Activated CD4-positive, alpha-beta T cell treated with anti-CD3 and anti-CD28 coated beads, Interleukin-2, amount 50 U/mL, for 48 hours (primary cell): Measurements from ENCODE around the gene FHL2.

Experiments
- DNase-seq, 2 experiments: peaks; one replicate each; pipeline ENCODE4 v3.0.0-alpha.2; 2020

The FHL2 gene

DNA sequence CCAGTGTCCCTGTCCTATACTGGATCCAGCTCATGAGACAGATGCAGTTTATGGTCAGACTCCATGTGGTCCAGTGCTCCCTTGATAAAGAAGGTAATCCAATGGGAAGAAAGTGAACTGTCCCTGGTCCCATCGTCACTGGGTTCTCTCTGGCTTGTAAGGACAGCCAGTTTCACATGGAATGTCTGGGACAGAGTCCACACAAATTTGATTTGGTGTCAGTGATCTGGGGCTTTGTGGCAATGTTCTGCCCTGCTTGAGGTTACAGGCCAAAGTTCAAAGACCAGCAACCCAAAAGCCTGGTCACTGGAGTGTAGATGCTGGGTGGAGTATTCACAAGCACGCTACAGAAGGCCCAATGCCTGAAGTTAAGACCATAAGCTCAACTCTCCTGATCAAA lies 22.2 kb upstream of the FHL2 start:
- no peak for DNase-seq

DNA sequence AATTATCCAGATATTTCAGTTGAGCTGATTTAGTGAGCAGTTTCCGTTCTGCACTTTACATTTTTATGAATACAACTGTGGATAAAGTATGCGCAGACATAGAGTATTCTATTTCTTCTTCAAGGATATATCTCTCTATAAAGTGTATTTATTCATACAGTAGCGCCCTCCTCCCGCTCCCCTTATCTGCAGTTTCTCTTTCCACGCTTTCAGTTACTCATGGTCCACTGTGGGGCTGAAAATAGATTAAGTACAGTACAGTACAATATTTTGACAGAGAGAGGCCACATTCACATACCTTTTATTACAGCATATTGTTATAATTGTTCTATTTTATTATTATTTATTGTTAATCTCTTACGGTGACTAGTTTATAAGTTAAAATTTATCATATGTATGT lies 19.7 kb upstream of the FHL2 start:
- no peak for DNase-seq

DNA sequence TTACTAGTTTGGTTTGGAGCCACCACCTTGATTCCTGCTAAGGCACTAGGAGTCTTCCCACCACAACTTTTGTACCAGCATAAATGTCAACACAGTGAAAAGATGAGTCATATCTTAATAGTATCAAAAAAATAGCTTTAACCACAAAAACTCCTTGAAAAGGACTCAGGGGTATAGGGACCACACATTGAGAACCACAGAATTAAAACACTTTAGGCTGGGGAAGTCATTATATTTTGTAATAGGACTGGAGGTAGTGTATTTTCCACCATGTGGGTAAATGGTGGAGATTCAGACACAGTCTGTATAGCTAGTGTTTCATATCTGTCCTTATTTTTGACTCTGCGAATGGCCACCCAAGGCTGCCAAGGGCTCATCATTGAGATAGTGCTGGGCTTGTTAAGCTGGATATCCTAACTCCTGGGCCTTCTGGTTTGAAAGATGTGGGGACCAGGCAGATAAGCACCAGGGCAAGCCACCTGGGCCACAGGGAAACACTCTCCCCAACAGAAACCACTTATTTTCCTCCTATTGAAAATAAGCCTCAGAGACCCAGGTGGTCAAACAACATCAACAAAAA lies 19.1 kb upstream of the FHL2 start:
- no peak for DNase-seq

DNA sequence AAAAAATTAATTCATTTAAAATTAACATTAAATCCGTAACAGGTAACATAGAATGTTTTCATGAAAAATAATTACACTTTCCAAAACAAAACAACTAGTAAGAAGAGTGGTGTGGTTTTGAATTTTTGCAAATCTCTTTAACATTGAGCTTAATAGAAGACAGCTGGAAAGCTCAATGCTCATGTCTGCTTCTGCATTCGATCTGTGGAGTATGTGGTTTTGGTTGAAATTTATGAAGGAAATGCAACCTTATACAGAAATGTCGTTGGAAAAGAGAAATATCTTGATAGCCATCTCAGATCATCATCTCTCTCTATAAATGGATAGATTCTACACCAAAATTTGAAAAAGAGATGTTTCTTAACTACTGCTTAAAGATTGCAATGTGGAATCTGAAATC lies 17.3 kb upstream of the FHL2 start:
- DNase-seq, result no peak

DNA sequence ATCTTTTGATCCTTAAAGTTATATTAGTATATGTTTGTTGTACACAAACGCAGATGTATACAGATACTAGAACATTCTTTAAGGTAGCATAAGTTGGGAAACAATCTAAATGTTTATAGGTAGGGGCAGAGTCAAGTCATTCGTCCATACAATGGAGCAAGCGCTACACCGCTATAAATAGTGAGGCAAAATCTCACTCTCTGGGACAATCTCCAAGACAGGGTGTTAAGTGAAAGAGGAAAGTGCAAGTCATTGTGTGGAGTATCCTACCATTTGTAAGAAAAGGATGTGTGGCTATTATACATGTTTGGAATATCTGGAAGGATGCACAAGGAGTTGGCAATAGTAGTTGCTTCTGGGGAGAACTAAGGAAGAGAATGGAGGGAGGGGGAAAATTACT lies 16.2 kb upstream of the FHL2 start:
- no peak for DNase-seq

DNA sequence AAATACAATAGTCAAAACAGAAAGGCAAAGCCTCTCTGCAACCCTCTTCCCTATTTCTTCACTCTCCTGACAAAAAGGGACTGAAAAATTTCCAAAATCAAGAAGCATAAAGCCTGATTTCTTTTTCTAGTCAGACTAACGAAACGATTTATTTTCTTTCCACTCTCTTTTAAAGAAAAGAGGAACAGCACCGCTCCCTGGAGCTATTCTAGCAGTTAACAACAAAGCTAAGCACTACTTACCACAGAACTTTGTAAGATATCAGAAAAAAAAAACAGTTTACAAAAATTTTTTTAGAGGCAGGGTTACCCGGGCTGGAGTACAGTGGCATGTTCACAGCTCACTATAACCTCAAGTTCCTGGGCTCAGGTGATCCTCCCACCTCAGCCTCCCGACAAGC lies 14.4 kb upstream of the FHL2 start:
- no peak for DNase-seq

DNA sequence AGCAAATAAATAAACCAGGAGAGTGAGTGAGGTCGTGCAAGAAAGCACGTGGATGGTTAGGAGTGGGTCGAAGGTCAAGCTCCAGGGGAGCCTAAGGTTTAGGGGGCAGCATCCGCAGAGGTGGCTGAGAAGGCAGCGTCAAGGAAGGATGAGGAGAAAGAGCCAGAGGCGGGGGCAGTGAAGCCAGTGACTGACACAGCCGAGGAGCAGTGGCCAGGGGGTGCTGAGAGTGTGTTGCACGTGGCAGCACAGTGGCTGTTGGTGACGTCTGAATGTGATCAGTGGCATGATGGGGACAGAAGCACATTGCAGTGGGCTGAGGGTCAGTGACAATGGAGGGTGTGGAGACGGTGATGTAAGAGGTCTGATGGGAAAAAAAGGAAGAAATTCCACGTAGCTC lies 13.7 kb upstream of the FHL2 start:
- no peak for DNase-seq

DNA sequence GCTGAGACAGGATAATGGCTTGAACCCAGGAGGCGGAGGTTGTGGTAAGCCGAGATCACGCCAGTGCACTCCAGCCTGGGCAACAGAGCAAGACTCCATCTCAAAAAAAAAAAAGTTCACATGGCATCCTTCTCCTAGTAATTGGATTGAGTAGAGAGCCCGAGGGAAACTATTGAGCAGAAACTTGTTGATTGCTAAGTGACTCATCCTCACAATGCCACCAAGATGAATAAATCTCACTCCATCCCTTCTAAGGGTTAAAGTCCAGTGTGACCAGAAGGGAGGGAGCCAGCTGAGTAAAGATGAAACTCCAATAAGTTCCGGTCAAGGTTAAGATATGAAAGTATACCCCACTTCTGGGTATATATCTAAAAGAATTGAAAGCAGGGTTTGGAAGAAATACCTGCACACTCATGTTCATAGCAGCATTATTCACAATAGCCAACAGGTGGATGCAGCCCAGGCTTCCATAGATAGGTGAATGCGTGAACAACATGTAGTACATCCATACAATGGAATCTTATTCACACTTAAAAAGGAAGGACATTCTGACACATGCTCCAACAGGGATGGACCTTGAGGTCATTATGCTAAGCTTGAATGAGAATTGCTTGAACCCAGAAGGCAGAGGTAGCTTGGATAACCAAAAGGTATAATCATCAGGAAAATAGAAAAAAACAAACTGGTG lies 13.0 kb upstream of the FHL2 start:
- DNase-seq, result no peak

DNA sequence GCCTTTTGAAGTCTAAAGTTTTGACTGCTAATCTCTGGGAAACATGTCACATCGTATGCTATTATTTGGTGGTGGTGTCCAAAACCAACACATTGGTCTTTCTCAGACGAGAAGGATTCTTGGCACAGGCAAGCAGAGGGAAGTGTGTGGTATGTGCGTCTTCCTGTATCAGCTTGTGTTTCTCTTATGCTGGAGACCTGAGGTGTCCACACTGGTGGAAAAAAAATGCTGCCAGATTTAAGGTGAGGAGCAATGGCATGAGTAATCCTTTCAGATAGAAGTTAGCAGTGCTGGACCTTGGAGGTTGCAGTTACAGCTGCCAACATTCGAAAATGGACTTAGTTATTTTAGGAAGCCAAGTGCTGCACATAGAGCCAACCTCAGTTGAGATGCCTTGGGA lies 11.7 kb upstream of the FHL2 start:
- no peak for DNase-seq

DNA sequence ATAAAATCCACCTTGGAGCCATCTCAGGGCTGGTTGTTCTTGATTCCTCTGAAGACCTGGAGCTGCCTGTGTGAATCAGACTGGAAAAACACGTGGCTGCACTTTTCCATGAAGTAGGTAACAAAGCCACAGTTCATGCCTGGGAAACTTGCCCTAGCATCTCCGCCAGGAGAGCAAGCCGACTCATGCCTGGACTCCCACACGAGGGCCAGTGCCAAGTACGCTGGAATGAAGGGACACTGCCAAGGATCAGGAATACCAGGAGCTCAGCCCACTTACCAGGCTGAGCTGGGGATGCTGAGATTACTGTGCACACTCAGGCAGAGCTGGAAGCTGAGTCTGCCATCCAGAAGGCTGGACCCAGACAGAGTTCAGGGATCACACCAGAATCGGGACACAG lies 10.9 kb upstream of the FHL2 start:
- DNase-seq, result no peak

DNA sequence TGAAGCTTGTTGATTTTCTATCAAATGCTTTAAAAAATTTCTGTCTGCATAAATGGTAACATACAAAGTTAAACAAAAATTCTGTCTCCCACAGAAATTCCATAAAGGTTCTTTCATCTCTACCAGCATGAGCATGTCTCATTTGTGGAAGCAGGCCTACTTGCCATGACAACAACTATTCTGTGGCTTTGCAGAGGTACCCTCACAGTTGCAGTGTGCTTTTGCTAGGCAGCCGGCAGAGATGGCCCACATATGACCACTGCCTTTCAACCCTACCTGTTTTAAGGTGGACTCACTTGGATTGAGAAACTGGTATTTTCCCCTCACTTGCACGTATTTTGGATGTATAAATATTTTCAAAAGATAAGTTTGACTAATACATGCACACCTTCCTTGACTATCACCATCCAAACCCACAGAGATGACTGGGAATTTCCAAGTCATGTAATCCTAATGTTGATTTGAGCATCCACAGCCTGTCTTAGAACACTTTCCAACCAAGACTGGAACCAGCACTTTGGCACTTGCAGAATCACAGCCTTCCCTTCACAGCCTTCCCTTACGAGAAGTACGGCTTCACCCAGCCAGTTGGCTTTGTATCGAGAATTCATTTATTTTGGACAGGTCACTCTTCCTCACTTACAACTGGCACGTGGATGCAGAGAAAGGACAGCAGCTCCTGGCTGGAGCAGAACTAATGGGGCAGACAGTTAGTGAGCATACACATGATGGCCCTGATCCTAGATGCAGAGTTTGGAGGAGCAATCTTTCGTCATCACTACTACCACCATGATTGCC lies 9.3 kb upstream of the FHL2 start:
- DNase-seq, result no peak

DNA sequence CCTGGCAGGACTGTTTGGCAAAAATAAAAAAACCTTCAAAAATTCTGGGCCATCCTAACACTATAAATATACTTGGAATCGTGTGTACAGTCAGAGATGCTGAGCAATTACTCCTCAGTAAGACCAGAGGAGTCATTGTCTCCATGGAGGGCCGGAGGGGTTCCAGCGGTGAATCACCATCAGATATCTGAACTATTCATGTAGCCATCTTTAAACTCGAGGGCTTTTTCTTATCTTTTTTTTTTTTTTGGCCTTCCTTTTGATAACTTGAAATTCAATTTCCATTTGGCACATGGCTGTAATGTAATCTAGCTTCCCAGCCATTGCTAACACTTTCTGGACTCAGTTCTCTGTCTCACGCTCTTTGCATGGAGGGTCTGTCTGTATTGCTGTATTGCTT lies 7.4 kb upstream of the FHL2 start:
- no peak for DNase-seq

DNA sequence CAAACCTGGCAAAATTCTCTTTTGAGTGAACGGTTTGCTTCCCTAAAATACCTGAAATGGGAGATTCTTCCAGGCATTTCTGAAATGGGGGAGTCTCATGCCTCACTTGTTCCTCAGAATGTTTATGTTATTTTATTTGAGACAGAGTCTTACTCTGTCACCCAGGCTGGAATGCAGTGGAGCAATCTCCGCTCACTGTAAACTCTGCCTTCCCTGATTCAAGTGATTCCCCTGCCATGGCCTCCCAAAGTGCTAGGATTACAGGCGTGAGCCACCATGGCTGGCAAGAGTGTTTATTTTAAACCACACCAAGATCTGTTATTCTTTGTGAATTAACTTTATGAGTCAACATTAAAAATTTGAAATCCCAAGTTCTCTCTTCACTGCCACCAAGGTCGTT lies 6.4 kb upstream of the FHL2 start:
- DNase-seq, result no peak

DNA sequence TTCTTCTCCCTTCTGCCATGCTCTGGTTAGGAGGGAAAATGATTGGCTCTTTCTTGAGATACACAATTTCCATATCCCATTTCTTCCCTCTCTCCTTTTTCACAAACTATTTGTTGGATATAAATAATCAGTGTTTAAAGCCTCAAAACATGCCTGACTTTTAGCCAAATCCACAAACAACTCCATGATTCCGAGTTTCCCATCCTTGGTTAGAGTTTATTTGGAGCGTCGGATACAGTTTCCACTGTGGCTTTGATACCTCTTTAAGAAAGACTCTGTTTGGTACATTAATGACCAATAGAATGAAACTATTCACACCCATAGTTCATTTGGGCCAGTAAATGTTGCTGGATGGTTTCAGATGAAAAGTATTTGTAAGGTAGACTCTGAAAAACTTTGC lies 5.9 kb upstream of the FHL2 start:
- no peak for DNase-seq

DNA sequence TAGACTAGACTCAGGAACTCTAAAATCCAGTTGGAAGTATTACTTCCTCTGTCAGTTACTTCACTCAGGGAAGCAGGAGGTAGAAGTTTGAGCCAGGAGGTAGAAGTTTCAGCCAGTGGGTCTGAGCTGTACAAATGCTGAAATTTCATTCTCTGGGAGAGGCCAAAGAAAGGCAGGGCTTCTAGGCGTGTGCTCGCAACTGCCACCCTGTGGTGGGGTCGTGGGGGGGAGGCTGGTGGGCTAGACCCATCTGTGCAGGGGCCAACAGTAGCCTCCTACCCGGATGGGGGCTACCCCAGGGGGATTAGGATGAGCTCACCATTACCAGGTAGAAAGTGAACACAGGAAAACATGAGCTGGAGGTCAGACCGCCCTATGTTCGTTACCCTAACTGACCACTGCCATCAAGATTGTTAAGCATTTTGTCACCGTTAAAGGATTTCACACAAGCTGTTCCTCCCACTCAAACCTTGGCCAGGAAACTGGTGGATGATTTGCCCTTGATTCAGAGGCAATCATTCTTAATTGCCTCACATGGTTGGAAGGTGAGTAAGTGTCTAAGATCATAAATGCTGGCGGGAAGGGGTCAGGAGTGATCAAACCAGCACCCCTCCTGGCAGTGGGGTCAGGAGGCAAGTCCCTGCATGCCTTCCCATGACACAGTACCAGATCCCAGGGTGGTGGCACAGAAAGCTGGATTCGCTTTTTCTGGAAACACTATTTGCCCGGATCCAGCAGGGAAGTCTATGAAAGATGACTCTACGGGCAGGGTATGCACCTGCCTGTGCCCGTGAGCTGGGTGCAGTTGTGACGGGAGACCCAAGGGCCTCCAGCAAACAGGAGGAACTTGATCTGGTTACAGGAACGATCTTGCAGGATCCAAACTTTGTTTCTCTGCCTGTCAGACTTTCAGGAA lies 5.2 kb upstream of the FHL2 start:
- no peak for DNase-seq

DNA sequence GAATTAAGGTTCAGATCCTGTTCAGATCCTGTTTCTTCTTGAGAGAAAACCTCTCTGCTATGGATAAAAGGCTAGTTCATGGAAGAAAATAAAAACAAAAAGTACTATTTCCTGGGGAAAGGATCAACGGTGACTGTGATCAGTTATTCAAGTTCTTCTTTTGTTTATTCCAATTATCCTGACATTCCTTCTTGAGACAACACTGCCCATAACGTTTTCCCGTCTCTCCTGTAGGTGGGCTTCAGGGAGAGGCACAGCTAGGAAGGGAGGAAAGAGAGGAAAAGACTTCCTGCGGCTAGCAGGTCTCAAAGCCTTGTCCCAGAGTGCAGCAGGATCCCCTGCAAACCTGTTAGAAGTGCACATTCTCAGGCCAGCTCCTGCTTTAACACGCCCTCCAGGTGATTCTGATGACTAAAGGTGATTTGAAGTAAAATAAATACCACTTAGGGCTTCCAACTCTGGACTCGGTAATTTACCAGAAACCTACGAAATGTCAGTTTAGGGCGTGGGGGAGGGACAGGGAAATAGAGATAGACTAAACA lies 4.5 kb upstream of the FHL2 start:
- DNase-seq, result no peak

DNA sequence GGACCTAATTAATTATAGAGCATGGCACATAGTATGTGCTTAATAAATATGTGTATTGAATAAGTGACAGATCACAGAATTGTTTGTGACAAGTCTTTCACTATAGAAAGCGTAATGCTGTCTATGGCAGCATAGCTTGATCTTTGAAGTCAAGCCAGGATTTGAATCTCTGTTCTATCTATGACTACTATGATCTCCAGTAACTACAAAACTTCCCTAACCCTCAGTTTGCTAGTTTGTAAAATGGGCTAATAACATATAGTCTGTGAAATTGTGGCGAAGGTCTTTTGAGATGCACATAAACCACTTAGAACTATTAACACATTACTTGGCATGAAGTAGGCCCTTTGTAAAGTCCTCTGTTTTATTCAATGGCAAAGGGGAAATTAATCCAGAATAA lies 4.0 kb upstream of the FHL2 start:
- DNase-seq, result no peak

DNA sequence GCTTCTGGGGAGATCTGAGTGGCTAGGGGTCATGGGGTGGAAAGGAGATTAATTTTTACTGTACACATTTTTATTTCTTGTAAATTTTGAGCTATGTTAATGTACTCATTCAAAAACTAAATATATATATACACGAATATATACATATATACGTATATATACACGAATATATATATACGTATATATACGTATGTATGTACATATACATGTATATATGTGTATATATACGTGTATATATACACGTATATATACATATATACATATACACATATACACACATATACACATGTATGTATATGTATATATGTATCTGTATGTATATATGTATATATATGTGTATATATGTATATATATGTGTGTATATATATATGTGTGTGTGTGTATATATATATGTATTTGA lies 3.0 kb upstream of the FHL2 start:
- DNase-seq, result no peak

DNA sequence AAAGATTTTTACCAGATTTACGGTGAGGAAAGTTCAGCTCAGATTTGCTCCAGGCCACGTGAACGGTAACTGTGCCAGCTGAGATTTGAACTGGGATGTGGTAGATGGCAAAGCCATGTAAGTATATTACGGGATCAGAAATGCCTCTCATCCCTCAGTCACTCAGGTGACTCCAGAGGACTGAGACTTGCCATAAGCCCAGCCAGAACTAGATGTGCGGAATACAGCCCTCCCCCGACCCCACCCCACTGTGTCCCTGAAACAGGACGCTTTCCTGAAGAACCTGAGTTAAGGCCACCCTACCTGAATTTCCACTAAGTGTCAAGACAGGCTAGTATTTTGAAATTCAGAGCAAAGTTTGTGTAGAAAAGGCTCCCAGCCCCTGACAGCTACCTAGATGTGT lies 1.3 kb upstream of the FHL2 start:
- no peak for DNase-seq

DNA sequence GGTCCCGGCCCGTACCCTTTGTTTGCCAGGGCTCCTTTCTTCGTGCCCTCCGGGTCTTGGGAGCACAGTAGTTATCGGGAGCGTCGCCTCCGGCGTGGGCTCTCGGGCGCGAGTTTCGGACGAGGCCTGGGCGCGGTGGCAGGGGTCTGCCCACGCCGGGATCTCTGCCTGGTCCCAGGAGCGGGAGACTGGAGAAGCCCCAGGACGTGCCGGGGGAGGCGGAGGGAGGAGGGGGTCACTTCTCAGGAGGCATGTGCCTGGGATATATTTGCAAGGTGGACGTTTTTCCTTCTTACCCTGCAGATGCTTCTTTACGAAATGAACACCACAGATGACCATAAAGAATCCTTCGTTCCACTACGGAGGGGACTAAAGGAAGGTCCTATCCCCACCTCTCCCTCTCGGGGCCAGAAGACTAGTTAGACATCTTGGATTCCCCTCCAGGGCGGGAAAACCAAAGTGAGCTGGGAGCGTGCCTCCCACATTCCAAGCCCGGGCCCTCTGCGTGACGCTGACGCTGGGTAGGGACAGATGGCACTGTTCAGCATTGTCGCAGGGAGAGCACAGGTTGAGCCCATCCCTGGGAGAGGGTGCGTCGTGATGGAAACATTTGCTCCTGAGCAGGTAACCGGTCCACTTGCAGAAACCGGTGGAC lies 483 bp upstream of the FHL2 start:
- DNase-seq, result no peak

DNA sequence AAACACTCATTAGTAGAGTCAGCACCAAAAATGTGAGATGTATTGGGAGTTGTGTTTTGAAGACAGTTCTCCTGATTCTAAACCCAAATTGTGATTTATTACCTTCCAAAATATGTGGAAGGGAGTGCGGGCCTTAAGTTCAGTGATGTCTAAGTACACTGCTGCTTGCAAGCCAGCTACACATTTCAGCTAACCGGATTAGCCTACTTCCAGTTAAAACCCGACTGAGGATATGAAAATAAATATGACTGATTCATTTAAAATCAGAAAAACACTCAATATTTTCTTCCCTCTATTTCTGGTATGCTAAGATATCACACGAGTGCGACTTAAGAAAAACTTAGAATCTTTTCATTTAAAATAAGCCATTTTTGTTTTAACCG lies 907 bp downstream of the FHL2 start:
- no peak for DNase-seq

DNA sequence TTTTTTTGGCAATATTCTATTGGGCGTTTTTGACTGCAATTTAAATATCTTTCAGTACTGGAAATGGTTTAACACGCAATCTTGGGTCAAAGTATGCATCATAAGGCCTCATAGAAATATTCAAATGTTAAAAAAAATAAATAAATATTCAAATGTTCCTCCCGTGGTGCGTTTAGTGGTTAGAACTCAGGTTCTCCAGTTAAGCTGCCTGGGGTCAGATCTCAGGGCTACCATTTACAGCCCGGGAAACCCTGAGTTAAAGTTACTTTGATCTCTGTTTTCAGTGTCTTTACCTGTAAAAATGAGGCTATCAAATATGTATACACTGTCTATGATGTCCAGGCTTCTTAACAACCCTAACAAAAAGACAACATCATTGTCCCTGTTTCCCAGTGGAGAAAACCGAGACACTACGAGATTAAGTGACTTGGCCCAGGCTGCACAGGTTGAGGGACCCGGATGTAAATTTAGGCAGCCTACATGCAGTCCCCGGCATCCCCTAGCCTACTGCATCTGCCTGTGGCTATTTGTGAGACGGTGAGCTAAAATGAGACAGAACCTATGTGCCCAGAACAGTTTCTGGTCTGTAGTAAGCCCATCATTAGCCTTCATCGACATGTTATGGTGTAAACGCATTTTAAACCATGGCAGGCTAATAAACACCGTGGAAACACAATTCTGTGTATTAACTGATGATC lies 1.7 kb downstream of the FHL2 start:
- no peak for DNase-seq
